Activated naive CD4-positive, alpha-beta T cell treated with anti-CD3 and anti-CD28 coated beads, Interleukin-2, amount 50 U/mL, for 72 hours (primary cell): Measurements from ENCODE around the gene LYL1. TPM values are rescaled to one million over a fixed set of nuclear protein-coding genes. Genes with fewer than 3 reads are reported as not detected.

Experiments used
- ATAC-seq, 2 donors: fragments of 150-1000 bp; cut with Tn5 transposase; 2 replicates each; pipeline ENCODE4 v1.10.0; 2021; ENCODE audit warnings: mild to moderate bottlenecking in 2 of 2, moderate library complexity in 2 of 2
- DNase-seq, 2 donors: peaks; one replicate each; pipeline ENCODE4 v3.0.0; 2021 to 2022; ENCODE audit warnings: low spot score in 2 of 2
- H3K27ac Mint-ChIP-seq, 2 donors: one replicate each; pipeline ENCODE4 v1.8.0; 2022; ENCODE audit warnings: mild to moderate bottlenecking in 2 of 2, mixed read lengths in 2 of 2
- H3K36me3 Mint-ChIP-seq, 2 donors: one replicate each; pipeline ENCODE4 v1.8.0; 2022; ENCODE audit warnings: mixed read lengths in 2 of 2
- H3K9me3 Mint-ChIP-seq, 2 donors: one replicate each; pipeline ENCODE4 v1.8.0; 2022; ENCODE audit warnings: mixed read lengths in 2 of 2
- total RNA-seq, 2 donors: library from RNA; stranded (reverse); gene quantifications; one replicate each; pipeline ENCODE4 v1.2.3, GENCODE V29; 2022

LYL1 gene
- total RNA-seq, 2 donors from 2014 or later, result 0.71 to 3.2 TPM

- ATAC-seq, result no peak
- no peak for DNase-seq
- Mint-ChIP-seq H3K9me3 (no peaks in the 10 kb centered on the region), H3K36me3 (peaks cover 0 to 16% of the 10 kb centered on the region in 2 donors), H3K27ac (peak overlapping the region; percentile 87 to 94)
Observed at GRCh38 chr19:13133241-13133870, 30.7 kb upstream of the LYL1 start.

DNA sequence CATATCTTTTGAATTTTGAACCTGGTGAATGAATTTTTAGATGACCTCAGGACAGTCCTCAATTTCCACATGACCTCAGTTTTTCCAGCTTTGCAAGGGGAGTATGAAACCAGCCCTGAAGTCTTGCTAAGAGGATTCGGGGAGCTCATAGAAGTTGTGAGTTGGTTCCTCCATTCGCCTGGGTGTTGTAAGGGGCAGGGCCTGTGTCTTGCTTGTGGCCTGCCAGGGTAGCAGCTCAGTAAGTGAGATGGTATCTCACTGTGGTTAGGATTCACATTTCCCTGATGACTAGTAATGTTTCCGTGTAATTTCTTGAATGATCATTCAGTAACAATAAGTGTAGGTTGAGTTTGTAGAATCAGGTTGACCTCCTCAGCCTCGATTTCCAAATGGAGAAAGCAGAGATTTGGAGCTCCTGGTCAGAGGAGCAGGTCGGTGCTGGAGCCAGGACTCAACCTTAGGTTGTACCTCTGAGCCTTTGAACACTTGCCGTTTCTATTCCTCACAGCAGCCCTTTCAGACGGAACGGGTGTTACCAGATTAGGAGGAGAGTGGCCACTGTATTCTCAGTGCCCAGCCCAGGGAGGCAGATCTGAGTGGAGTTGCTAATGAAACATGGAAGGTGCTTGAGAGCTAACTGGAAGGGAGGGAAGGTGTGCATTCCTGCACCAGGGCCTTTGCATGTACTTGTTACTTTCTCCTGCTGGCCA is 30.0 kb upstream of the LYL1 start:
- Mint-ChIP-seq H3K36me3 (peaks cover 0 to 16% of the 10 kb centered on the region in 2 donors), H3K27ac (peak overlapping the region; percentile 87 to 94), H3K9me3 (no peaks in the 10 kb centered on the region)
- ATAC-seq (peak; percentile 97 to 98), DNase-seq (peak; percentile 47 to 78)

DNA sequence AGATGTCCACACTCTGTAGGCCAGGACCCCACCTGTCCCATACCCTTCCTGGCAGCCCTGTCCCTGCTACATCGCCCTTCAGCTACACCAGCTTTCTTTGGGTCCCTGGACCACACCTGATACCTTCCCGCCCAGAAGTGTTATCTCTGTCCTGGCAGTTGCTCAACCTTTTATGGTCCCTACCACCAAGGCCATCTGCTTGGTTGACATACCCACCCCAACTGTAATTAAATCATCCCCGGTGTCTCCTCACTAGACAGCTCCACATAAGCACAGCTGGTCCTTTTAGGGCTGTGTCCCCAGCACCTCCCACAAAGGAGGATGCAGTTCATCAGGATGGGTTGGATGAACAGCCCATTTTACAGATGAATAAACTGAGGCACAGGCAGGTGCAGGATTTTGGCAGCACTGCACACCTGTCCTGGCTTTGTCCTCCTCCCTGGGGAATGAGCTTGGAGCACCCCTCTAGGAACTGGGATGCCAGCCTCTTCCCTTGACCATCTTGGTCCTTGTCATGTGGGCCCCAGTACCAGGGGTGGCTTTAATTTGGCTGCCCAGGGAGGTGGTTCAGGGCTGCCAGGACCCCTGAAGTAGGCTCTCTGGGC is 28.3 kb upstream of the LYL1 start:
- H3K36me3 Mint-ChIP-seq, result peaks cover 0 to 16% of the 10 kb centered on the region in 2 donors
- DNase-seq (no peak), ATAC-seq (no peak)
- H3K27ac Mint-ChIP-seq, result peak overlapping the region; percentile 23 to 87
- H3K9me3 Mint-ChIP-seq, result no peaks in the 10 kb centered on the region

- DNase-seq (no peak), ATAC-seq (no peak)
- Mint-ChIP-seq H3K36me3 (peaks cover 0 to 16% of the 10 kb centered on the region in 2 donors), H3K27ac (no peak overlapping the region), H3K9me3 (no peaks in the 10 kb centered on the region)
Observed at GRCh38 chr19:13129384-13129783, 26.7 kb upstream of the LYL1 start.

DNA sequence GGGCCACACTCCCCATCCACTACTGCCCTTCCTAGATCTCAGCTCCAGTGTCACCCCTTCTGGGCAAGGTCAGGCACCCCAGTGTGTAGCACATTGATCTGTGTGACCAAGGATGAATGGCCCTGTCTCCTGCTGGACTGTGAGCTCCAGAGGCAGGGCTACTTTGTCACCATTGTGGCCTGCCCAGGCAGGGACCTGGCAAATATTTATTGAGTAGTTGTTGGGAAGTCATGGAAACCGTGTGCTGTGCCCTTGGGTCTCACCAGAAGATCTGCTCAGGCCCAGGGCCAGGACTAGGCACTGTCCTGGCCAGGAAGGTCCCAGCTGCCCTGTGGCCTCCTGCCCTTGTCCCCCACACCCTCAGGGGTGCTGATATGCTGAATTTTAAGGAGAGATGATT is 25.9 kb upstream of the LYL1 start:
- ATAC-seq (no peak), DNase-seq (no peak)
- H3K36me3 Mint-ChIP-seq, result peaks cover 0 to 16% of the 10 kb centered on the region in 2 donors
- peak overlapping the region in 1 of 2 donors; percentile 79 for H3K27ac Mint-ChIP-seq
- H3K9me3 Mint-ChIP-seq, result no peaks in the 10 kb centered on the region

- peak overlapping the region in 1 of 2 donors; percentile 79 for H3K27ac Mint-ChIP-seq
- H3K9me3 Mint-ChIP-seq, result no peaks in the 10 kb centered on the region
- no peak for ATAC-seq
- no peak for DNase-seq
- H3K36me3 Mint-ChIP-seq, result peaks cover 0 to 10% of the 10 kb centered on the region in 2 donors
Observed at GRCh38 chr19:13127811-13128575, 25.3 kb upstream of the LYL1 start.

GRCh38 chr19:13127051-13127450 is 24.4 kb upstream of the LYL1 start:
- no peak for ATAC-seq
- no peak for DNase-seq
- Mint-ChIP-seq H3K36me3 (peaks cover 0 to 6% of the 10 kb centered on the region in 2 donors), H3K9me3 (no peaks in the 10 kb centered on the region), H3K27ac (no peak overlapping the region)

GRCh38 chr19:13122980-13123957 is 20.6 kb upstream of the LYL1 start:
- no peak for ATAC-seq
- Mint-ChIP-seq H3K36me3 (peaks cover 0 to 6% of the 10 kb centered on the region in 2 donors), H3K27ac (peak overlapping the region; percentile 35 to 77), H3K9me3 (no peaks in the 10 kb centered on the region)
- DNase-seq, result no peak

DNA sequence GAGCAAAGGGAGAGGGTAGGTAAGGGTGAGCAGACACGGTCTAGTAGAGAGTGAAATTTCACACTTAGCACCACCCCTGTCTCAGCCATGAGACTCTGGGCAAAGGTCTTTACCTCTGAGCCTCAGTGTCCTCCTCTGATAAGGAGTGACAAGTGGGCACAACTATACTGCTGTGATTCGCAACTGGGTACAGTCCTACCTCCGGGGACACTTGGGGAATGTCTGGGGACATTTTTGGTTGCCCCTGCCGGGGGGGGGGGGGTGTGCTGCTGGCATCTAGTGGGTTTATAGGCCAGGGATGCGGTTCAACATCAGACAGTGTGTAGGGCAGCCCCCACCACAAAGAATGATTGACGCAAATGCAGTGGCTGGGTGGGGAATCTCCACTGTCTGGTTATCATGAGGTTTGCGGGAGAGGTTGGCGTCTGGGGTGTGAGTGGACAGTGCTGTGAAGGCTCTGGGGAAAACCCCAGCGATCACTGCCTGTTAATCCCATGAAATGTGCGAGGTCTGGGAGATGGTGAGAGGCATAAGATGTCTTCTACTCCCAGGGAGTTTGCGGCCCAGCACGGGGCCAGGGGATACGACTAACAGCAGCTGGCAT is 19.7 kb upstream of the LYL1 start:
- Mint-ChIP-seq H3K36me3 (peaks cover 5 to 6% of the 10 kb centered on the region in 2 donors), H3K9me3 (no peaks in the 10 kb centered on the region), H3K27ac (peak overlapping the region; percentile 35 to 58)
- DNase-seq (no peak), ATAC-seq (peak in 1 of 2 donors; percentile 16)

- peaks cover 10% of the 10 kb centered on the region in 2 donors for H3K36me3 Mint-ChIP-seq
- DNase-seq (no peak), ATAC-seq (no peak)
- H3K27ac Mint-ChIP-seq, result peak overlapping the region; percentile 35 to 50
- no peaks in the 10 kb centered on the region for H3K9me3 Mint-ChIP-seq
Observed at GRCh38 chr19:13121551-13122274, 19.1 kb upstream of the LYL1 start.

DNA sequence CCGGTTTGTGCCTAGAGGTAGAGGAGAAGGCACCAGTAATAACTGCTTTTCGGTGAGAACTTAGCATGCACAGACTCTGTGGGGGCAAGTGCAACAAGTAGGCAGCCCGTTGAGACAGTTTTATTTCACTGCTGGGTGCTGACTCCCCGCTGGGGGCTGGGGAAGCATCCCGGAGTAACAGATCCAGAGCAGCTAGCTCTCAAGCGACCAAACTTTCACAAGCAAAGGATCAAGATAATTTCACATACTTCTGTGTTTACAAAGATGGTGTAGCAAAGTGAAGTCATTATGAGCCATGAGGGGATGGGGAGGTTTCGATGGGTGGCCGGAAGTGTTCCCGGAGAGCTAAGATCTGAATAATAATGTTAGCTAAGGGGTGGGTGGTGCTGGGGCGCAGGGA is 18.2 kb upstream of the LYL1 start:
- peaks cover 12 to 19% of the 10 kb centered on the region in 2 donors for H3K36me3 Mint-ChIP-seq
- ATAC-seq (no peak), DNase-seq (no peak)
- H3K9me3 Mint-ChIP-seq, result no peaks in the 10 kb centered on the region
- peak overlapping the region; percentile 58 to 85 for H3K27ac Mint-ChIP-seq

DNA sequence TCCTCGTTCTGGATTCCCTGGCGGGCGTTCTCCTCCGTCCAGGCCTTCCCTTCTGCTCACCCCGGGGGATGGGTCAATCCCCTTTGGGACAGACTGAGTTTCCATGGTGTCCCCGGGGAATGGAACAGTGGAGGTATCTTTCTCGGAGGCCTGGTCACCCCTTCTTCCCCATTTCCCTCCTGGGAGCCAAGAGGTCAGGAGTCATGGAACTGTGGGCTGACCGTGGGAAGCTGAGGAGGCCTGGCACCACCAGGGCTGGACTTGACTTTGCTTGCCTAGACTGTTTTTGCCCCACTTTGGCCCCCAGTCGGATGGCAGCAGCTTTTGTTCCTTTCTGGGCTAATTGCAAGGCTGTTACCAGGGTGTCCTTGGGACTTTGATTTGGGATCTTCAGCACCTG is 17.4 kb upstream of the LYL1 start:
- Mint-ChIP-seq H3K9me3 (no peaks in the 10 kb centered on the region), H3K36me3 (peaks cover 12 to 27% of the 10 kb centered on the region in 2 donors), H3K27ac (peak overlapping the region in 1 of 2 donors; percentile 58)
- DNase-seq (no peak), ATAC-seq (no peak)

DNA sequence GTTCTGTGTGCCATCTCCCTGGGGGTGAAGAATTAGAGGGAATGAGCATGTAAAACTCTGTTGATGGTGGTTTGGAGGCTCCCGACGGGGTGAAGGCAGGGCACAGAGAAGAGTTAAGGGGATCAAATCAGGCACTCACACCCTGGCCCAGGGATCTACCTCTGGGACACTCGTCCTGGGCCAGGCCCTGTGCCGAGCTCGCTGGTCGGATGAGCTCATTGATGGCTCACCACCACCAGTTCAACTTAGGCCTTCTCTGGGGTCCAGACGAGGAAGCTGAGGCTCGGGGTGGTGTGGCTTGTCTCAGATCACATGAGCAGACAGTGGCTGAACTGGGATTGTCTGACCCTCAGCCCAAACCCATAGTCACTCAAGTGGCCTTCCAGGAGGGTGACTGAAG is 17.0 kb upstream of the LYL1 start:
- DNase-seq (no peak), ATAC-seq (no peak)
- no peaks in the 10 kb centered on the region for H3K9me3 Mint-ChIP-seq
- peak overlapping the region; percentile 44 to 51 for H3K27ac Mint-ChIP-seq
- H3K36me3 Mint-ChIP-seq, result peaks cover 12 to 29% of the 10 kb centered on the region in 2 donors

DNA sequence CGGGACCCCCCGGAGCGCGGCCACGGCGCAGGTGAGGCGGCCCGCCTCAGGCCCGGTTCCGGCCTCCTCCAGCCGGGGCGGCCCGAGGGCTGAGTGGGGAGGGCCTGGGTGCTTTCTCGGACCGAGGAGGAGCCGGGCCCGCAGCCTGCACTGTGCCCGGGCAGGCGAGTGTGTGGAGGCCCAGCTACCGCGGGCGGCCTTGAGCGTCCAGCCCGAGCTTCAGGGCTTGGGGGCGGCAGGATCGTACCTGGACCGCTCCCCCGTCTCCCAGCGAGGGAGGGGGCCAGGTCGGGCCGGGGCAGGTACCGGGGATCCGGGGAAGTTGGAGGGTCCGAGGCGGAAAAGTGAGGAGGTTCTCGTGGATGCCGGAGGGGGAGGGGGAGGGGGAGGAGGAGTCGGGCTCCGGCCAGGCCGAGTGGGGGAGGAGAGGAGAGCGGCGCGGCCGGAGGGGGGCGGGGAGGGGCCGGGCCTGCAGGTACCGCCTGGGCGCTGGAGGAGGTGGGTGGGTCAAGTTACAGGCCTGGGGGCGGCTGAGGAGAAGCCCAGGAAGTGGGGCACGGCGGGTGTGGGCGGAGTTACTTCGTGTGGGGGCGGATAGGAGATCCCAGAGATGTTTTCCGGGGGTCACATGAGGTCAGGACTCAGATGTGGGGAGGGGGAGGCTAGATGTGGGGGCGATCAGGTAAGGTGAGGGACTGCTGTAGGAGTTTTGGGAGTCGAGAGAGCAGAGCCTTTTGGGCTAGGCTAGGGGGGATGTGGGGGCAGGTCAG is 16.0 kb upstream of the LYL1 start:
- peaks cover 12 to 29% of the 10 kb centered on the region in 2 donors for H3K36me3 Mint-ChIP-seq
- H3K27ac Mint-ChIP-seq, result peak overlapping the region; percentile 51 to 92
- ATAC-seq, result no peak
- peak in 1 of 2 donors; percentile 34 for DNase-seq
- no peaks in the 10 kb centered on the region for H3K9me3 Mint-ChIP-seq
